OCI-LY3 (cell line): Measurements from ENCODE around the gene GPATCH8.

Source experiments
- H2AFZ ChIP-seq: fragments of 200-600, 300-600 bp; shearing (Covaris generic); 2 replicates; pipeline ENCODE4 v1.6.0; 2014; ENCODE audit warnings: antibody characterized with exemption, low read depth, low read length
- H3K27ac ChIP-seq: fragments of 200-600, 300-600 bp; sonication (generic); 2 replicates; pipeline ENCODE4 v1.5.1; 2014; ENCODE audit warnings: mild to moderate bottlenecking, low read length, moderate library complexity, mixed read lengths
- H3K27me3 ChIP-seq: fragments of 200-600, 300-600 bp; sonication (generic); 2 replicates; pipeline ENCODE4 v1.6.1; 2014; ENCODE audit warnings: low read depth, low read length, mixed read lengths
- H3K36me3 ChIP-seq: fragments of 200-600, 300-600 bp; sonication (generic); replicated peaks from 2 replicates; pipeline ENCODE3; 2014; ENCODE audit warnings: low read depth, low read length, mixed read lengths
- H3K4me1 ChIP-seq: fragments of 300-600, 200-600 bp; sonication (generic); 2 replicates; pipeline ENCODE4 v1.6.1; 2014; ENCODE audit warnings: low read length, mixed read lengths
- H3K4me2 ChIP-seq: fragments of 200-600, 300-600 bp; sonication (generic); 2 replicates; pipeline ENCODE4 v1.6.1; 2014; ENCODE audit warnings: low read length, mixed read lengths
- H3K4me3 ChIP-seq: fragments of 300-600, 200-600 bp; sonication (generic); 2 replicates; pipeline ENCODE4 v1.5.1; 2014; ENCODE audit warnings: antibody characterized with exemption, mild to moderate bottlenecking, low read length, moderate library complexity
- H3K79me2 ChIP-seq: fragments of 300-600, 200-600 bp; shearing (Covaris generic); 2 replicates; pipeline ENCODE4 v1.6.1; 2014; ENCODE audit warnings: mild to moderate bottlenecking, low read length, mixed read lengths
- H3K9ac ChIP-seq: fragments of 300-600, 200-600 bp; shearing (Covaris generic); 2 replicates; pipeline ENCODE4 v1.6.0; 2014; ENCODE audit warnings: mild to moderate bottlenecking, low read length, moderate library complexity
- H3K9me3 ChIP-seq: fragments of 200-600, 300-600 bp; shearing (Covaris generic); 2 replicates; pipeline ENCODE4 v1.6.1; 2014; ENCODE audit warnings: low read length, mixed read lengths; ENCODE audit not compliant: insufficient read depth
- H4K20me1 ChIP-seq: fragments of 200-600, 300-600 bp; sonication (generic); 2 replicates; pipeline ENCODE4 v1.6.1; 2016; ENCODE audit warnings: low read length, mixed read lengths; ENCODE audit not compliant: insufficient read depth
- CTCF ChIP-seq: fragments of 200-600, 300-600 bp; sonication (generic); IDR thresholded peaks from 2 replicates; pipeline ENCODE4 v1.5.1; 2014; ENCODE audit warnings: antibody characterized with exemption, low read length, low read depth
- EZH2phosphoT487 ChIP-seq: fragments of 200-600 bp; shearing (Covaris generic); IDR thresholded peaks from 2 replicates; pipeline ENCODE4 v1.6.1; 2018; ENCODE audit warnings: antibody characterized with exemption, mixed run types, low read depth

The GPATCH8 gene

GRCh38 chr17:44536090-44536953, 33.1 kb upstream of the GPATCH8 start:
- no peaks in the 10 kb centered on the region for H3K36me3 ChIP-seq
- peak overlapping the region; percentile 79 for H3K4me2 ChIP-seq
- no peaks in the 10 kb centered on the region for H4K20me1 ChIP-seq
- 0 out of 2 replicates have a peak, but pooled peaks cover 6% of the 10 kb centered on the region for H3K27me3 ChIP-seq
- H3K79me2 ChIP-seq, result no peaks in the 10 kb centered on the region
- peak overlapping the region; percentile 64 for H3K4me3 ChIP-seq
- TF ChIP-seq CTCF (no peak), EZH2phosphoT487 (no peak)
- peak overlapping the region; percentile 62 for H3K9ac ChIP-seq
- H3K27ac ChIP-seq, result peak overlapping the region; percentile 52
- H2AFZ ChIP-seq, result peak overlapping the region; percentile 66
- peaks cover 32% of the 10 kb centered on the region for H3K4me1 ChIP-seq
- H3K9me3 ChIP-seq, result no peaks in the 10 kb centered on the region

GRCh38 chr17:44533533-44534246, 30.5 kb upstream of the GPATCH8 start:
- H3K9me3 ChIP-seq, result no peaks in the 10 kb centered on the region
- H3K4me1 ChIP-seq, result peaks cover 36% of the 10 kb centered on the region
- 0 out of 2 replicates have a peak, but pooled peaks cover 6% of the 10 kb centered on the region for H3K27me3 ChIP-seq
- peak overlapping the region; percentile 98 for H2AFZ ChIP-seq
- peak overlapping the region; percentile 67 for H3K4me3 ChIP-seq
- no peaks in the 10 kb centered on the region for H3K36me3 ChIP-seq
- no peaks in the 10 kb centered on the region for H3K79me2 ChIP-seq
- H4K20me1 ChIP-seq, result no peaks in the 10 kb centered on the region
- H3K27ac ChIP-seq, result peak overlapping the region; percentile 47
- peak overlapping the region; percentile 90 for H3K4me2 ChIP-seq
- TF ChIP-seq CTCF (peak; percentile 96), EZH2phosphoT487 (no peak)
- H3K9ac ChIP-seq, result peak overlapping the region; percentile 70

- H3K79me2 ChIP-seq, result no peaks in the 10 kb centered on the region
- H3K27me3 ChIP-seq, result no peaks in the 10 kb centered on the region
- H4K20me1 ChIP-seq, result no peaks in the 10 kb centered on the region
- no peak overlapping the region for H2AFZ ChIP-seq
- H3K9ac ChIP-seq, result no peak overlapping the region
- no peak overlapping the region for H3K27ac ChIP-seq
- TF ChIP-seq EZH2phosphoT487 (no peak), CTCF (no peak)
- H3K36me3 ChIP-seq, result no peaks in the 10 kb centered on the region
- no peak overlapping the region for H3K4me3 ChIP-seq
- no peak overlapping the region for H3K4me2 ChIP-seq
- H3K9me3 ChIP-seq, result no peaks in the 10 kb centered on the region
- H3K4me1 ChIP-seq, result peaks cover 27% of the 10 kb centered on the region
Observed at GRCh38 chr17:44530896-44531418, 27.8 kb upstream of the GPATCH8 start.

DNA sequence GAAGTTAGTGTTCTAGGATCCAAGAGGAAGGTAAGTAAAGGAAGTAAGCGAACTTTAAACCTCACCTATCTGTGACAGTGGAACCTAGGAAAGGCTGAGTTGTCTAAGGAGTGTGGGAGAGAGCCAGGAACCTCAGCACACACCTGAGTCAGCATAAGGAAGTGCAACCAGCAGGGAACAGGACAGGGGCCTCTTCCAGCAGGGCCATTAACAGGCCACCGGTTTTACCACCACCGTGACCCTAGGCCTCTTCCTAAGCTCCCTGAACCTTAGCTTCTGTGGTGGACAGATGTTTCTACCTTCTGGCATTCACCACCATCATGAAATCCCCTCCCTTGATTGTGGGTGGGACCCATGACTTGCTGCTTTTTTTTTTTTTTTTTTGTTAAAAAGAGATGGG, 26.7 kb upstream of the GPATCH8 start:
- Histone ChIP-seq H3K9me3 (no peaks in the 10 kb centered on the region), H2AFZ (no peak overlapping the region), H3K27ac (no peak overlapping the region), H3K4me3 (no peak overlapping the region), H3K79me2 (no peaks in the 10 kb centered on the region), H3K4me1 (peaks cover 19% of the 10 kb centered on the region), H4K20me1 (no peaks in the 10 kb centered on the region), H3K4me2 (no peak overlapping the region), H3K36me3 (no peaks in the 10 kb centered on the region), H3K9ac (no peak overlapping the region), H3K27me3 (no peaks in the 10 kb centered on the region)
- TF ChIP-seq CTCF (no peak), EZH2phosphoT487 (no peak)
